ENCODE measurements around the gene RPS3.
"Not testable (repeated sequence)": the region's sequence is repeated elsewhere in the genome, so short reads cannot be mapped to it uniquely, and the experiment has no call there.

RPS3 gene

DNA sequence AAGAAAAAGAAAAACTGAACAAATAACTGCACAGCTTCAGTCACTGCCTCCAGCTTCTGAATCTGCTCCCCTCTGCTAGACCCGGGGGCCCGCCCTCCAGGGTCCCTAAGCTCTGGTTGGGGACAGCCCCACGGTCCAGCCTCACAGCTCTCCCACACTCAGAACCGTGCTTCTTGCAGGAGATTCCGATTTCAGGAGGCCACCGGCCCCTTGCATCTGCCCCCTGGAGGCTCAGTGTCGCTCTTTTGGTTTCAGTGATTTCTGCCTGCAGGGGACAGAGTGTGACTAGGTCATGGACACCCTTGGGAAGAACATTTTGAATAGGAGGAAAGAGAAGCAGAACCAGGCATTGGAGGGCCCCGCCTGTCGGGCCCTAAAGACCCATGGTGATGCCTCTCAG, 23.1 kb upstream of the RPS3 start:
- no peak for DNase-seq (ENCODE audit: extremely low read depth, insufficient read length)
- no peaks in the 10 kb centered on the region for H3K36me3 ChIP-seq (ENCODE audit: control insufficient read depth, insufficient read depth, low read length)
- H3K27me3 ChIP-seq (replicated peaks; ENCODE audit: control insufficient read depth, insufficient read depth, low read length) = no peaks in the 10 kb centered on the region
- H3K4me3 ChIP-seq (replicated peaks; ENCODE audit: low read depth, low read length) = no peak overlapping the region
- TF ChIP-seq, protein P1, sequence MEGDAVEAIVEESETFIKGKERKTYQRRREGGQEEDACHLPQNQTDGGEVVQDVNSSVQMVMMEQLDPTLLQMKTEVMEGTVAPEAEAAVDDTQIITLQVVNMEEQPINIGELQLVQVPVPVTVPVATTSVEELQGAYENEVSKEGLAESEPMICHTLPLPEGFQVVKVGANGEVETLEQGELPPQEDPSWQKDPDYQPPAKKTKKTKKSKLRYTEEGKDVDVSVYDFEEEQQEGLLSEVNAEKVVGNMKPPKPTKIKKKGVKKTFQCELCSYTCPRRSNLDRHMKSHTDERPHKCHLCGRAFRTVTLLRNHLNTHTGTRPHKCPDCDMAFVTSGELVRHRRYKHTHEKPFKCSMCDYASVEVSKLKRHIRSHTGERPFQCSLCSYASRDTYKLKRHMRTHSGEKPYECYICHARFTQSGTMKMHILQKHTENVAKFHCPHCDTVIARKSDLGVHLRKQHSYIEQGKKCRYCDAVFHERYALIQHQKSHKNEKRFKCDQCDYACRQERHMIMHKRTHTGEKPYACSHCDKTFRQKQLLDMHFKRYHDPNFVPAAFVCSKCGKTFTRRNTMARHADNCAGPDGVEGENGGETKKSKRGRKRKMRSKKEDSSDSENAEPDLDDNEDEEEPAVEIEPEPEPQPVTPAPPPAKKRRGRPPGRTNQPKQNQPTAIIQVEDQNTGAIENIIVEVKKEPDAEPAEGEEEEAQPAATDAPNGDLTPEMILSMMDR (IDR thresholded peaks at IDR 0.05; ENCODE audit: insufficient read depth, low read length, poor library complexity, severe bottlenecking) = peak; percentile 7

DNA sequence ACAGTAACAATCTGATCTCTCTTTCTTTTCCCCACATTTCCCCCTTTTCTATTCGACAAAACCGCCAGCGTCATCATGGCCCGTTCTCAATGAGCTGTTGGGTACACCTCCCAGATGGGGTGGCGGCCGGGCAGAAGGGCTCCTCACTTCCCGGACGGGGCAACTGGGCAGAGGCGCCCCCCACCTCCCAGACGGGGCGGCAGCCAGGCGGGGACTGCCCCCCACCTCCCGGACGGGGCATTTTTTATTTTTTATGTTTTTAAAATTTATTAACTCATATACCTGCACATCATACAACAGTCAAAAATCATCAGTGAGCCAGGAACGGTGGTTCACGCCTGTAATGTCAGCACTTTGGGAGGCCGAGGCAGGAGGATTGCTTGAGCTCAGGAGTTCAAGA, 20.5 kb upstream of the RPS3 start:
- H3K4me3 ChIP-seq (replicated peaks; ENCODE audit: low read depth, low read length); DNase-seq (ENCODE audit: extremely low read depth, insufficient read length); H3K27me3 ChIP-seq (replicated peaks; ENCODE audit: control insufficient read depth, insufficient read depth, low read length); H3K36me3 ChIP-seq (ENCODE audit: control insufficient read depth, insufficient read depth, low read length): not testable (repeated sequence)

DNA sequence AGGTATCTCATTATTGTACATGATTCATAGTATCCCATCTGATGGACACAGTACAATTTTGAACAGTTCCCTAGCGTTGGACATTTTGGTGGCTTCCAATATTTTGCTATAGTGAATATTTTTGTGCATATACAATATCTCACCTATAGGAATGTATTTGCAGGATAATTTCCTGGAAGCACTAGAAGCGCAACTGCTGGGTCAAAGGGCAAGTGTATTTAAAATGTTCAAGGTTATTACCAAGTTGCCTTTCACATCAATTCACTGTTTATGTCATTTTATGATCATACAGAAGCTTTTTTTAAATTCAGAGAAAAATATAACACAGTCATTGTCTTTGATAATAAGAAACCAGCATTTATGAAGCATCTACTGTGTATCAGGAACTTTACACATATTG, 19.1 kb upstream of the RPS3 start:
- Histone ChIP-seq H3K27me3 (replicated peaks; ENCODE audit: control insufficient read depth, insufficient read depth, low read length) (no peaks in the 10 kb centered on the region), H3K4me3 (replicated peaks; ENCODE audit: low read depth, low read length) (no peak overlapping the region), H3K36me3 (ENCODE audit: control insufficient read depth, insufficient read depth, low read length) (no peaks in the 10 kb centered on the region)
- TF ChIP-seq, protein P1 (IDR thresholded peaks at IDR 0.05; ENCODE audit: insufficient read depth, low read length, poor library complexity, severe bottlenecking) = no peak
- no peak for DNase-seq (ENCODE audit: extremely low read depth, insufficient read length)

DNA sequence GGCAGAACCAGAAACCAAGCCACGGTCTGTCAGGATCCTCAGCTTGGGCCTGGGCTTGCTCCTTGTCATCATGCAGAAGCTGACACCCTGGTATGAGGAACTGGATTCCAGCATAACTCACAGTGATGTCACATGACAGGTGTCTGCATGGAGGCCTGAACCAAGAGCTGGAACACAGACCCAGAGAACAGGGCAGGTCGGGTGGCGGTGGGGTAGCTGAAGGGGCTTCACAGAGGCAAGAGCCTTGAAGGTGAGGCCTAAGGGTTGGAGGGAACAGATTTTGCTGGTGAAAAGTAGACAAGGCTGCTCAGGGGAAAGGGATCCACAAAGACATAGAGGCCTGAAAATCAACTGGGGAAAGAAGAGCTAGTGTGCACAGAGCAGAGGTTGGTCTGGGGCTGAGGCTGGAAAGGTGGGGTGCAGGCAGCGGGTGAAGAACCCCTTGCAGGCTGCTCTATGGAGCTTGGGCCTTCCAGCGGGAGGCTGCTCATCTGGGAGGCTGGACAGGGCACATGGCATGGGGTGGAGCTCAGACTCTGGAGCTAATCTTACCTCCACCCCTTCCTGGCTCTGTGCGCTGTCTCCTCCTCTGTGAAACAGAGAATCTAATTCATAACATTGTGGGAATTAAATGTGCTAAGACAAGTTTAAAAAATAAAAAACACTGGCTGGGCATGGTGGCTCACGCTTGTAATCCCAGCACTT, 18.4 kb upstream of the RPS3 start:
- DNase-seq (ENCODE audit: extremely low read depth, insufficient read length) = no peak
- H3K36me3 ChIP-seq (ENCODE audit: control insufficient read depth, insufficient read depth, low read length) = no peaks in the 10 kb centered on the region

DNA sequence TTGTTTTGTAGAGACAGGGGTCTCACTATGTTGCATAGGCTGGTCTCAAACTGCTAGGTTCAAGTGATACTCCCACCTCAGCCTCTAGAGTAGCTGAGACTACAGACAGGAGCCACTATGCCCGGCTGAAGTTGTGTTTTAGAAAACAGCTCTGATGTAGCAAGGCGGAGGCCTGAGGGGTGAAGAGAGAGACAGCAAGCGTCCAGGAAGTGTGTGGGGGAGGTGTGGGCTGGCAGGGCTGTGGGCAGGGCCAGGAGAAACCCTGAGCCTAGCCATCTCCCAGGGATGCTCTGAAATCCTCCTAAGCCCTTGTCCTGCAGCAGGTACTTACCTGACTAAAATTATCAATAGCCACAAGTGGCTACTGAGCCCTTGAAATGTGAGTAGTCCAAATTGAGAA, 16.1 kb upstream of the RPS3 start:
- Histone ChIP-seq H3K36me3 (ENCODE audit: control insufficient read depth, insufficient read depth, low read length) (no peaks in the 10 kb centered on the region), H3K4me3 (replicated peaks; ENCODE audit: low read depth, low read length) (no peak overlapping the region), H3K27me3 (replicated peaks; ENCODE audit: control insufficient read depth, insufficient read depth, low read length) (no peaks in the 10 kb centered on the region)
- TF ChIP-seq, protein P1 (IDR thresholded peaks at IDR 0.05; ENCODE audit: insufficient read depth, low read length, poor library complexity, severe bottlenecking) = no peak
- DNase-seq (ENCODE audit: extremely low read depth, insufficient read length) = no peak

More for the DNA sequence above, 18.4 kb upstream of the RPS3 start:
- no peak overlapping the region for H3K4me3 ChIP-seq (replicated peaks; ENCODE audit: low read depth, low read length)
- TF ChIP-seq, protein P1 (IDR thresholded peaks at IDR 0.05; ENCODE audit: insufficient read depth, low read length, poor library complexity, severe bottlenecking) = no peak
- no peaks in the 10 kb centered on the region for H3K27me3 ChIP-seq (replicated peaks; ENCODE audit: control insufficient read depth, insufficient read depth, low read length)

DNA sequence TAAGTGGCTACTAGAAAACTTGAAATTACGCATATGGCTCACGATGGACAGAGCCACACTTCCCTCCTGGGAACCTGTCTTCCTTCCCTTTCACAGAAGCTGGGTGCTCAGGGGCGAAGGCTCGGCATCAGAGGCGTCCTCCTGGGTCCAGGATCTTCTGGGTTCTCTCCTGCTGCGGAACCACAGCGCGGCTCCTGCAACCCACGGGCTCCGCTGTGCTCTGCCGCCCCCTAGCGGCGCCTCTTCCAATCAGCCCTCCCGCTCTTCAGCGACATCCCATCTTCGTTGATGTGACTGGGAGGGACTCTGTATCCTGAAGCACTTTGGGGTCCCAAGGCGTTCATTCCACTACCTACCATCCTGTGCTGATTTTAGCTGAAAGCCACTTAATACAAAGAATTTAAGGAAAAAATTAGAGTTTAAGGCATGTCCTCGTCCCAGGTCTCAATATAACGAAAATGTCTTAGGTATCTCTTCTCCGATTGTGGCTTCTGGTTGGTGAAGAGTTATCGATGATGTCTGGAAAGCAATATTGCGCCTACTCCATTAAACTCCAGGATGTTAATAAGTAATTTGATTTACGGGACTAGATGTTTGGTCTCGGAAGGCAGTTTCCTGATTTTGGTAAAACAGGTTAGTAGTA, 14.8 kb upstream of the RPS3 start:
- no peaks in the 10 kb centered on the region for H3K36me3 ChIP-seq (ENCODE audit: control insufficient read depth, insufficient read depth, low read length)
- no peaks in the 10 kb centered on the region for H3K27me3 ChIP-seq (replicated peaks; ENCODE audit: control insufficient read depth, insufficient read depth, low read length)
- TF ChIP-seq, protein P1 (IDR thresholded peaks at IDR 0.05; ENCODE audit: insufficient read depth, low read length, poor library complexity, severe bottlenecking) = peak; percentile 97
- no peak overlapping the region for H3K4me3 ChIP-seq (replicated peaks; ENCODE audit: low read depth, low read length)
- peak; percentile 68 for DNase-seq (ENCODE audit: extremely low read depth, insufficient read length)
